B cell (primary cell): Measurements from ENCODE around the gene CNKSR3. TPM values are rescaled to one million over a fixed set of nuclear protein-coding genes. Genes with fewer than 3 reads are reported as not detected.

Experiments used
- ATAC-seq: fragments of 200-7000 bp; cut with Tn5 transposase; one replicate; pipeline ENCODE4 v1.10.0; 2021; ENCODE audit warnings: low read depth, mild to moderate bottlenecking, moderate number of reproducible peaks, moderate library complexity
- CTCF ChIA-PET: fragments of 350-600 bp; sonication (Branson Sonifier 250); formaldehyde crosslinking; loops from one replicate; lab custom pipeline; 2021; ENCODE audit warnings: antibody characterized with exemption, inconsistent platforms; lab: Charles Lee
- POLR2A ChIA-PET: fragments of 350-600 bp; sonication (Branson Sonifier 250); formaldehyde crosslinking; loops from one replicate; lab custom pipeline; 2021; ENCODE audit warnings: antibody characterized with exemption; lab: Charles Lee
- DNase-seq: peaks from one replicate; pipeline ENCODE4 v3.0.0; 2013
- H2AFZ ChIP-seq: 2 replicates; pipeline ENCODE4 v1.6.1; 2012; ENCODE audit warnings: mild to moderate bottlenecking, low read depth, low read length; ENCODE audit not compliant: insufficient read depth, poor library complexity, severe bottlenecking
- H3K27ac ChIP-seq, 2 donors: 1 replicate in 1 of 2; 2 replicates in 1 of 2; pipeline ENCODE4 v1.5.1; 2012 to 2013; ENCODE audit warnings: low read length in 2 of 2, mild to moderate bottlenecking in 2 of 2, moderate library complexity in 1 of 2
- H3K27me3 ChIP-seq, 4 experiments: fragments of 200-600 bp in 1 of 4; sonication (generic) in 1 of 4; replicated peaks in 1 of 4; 1 replicate in 2 of 4; 2 replicates in 2 of 4; pipeline versions ENCODE4 v1.6.1 to v1.7.0; 2013 to 2016; ENCODE audit warnings: low read length in 3 of 4, mild to moderate bottlenecking in 2 of 4, mixed read lengths in 1 of 4, moderate library complexity in 1 of 4; ENCODE audit not compliant: insufficient read depth in 4 of 4, control insufficient read depth in 3 of 4; ENCODE audit errors: control extremely low read depth in 1 of 4
- H3K36me3 ChIP-seq, 2 experiments: replicated peaks in 1 of 2; 1 replicate in 1 of 2; 2 replicates in 1 of 2; pipeline versions ENCODE4 v1.6.1 to v1.7.1; 2013; ENCODE audit warnings: low read length in 1 of 2; ENCODE audit not compliant: insufficient read depth in 2 of 2, control insufficient read depth in 1 of 2; ENCODE audit errors: control extremely low read depth in 1 of 2, extremely low read depth in 1 of 2
- H3K4me1 ChIP-seq, 2 donors: fragments of 200-600 bp in 1 of 2; sonication (generic) in 1 of 2; 1 replicate in 1 of 2; 2 replicates in 1 of 2; pipeline versions ENCODE4 v1.5.1 to v1.6.1; 2013 to 2017; ENCODE audit warnings: low read length in 2 of 2; ENCODE audit not compliant: control insufficient read depth in 2 of 2, insufficient read depth in 2 of 2
- H3K4me2 ChIP-seq: replicated peaks from 2 replicates; pipeline ENCODE3; 2012; ENCODE audit warnings: mild to moderate bottlenecking, low read depth, low read length; ENCODE audit not compliant: poor library complexity, severe bottlenecking
- H3K4me3 ChIP-seq, 5 experiments: fragments of 200-600 bp in 1 of 5; sonication (generic) in 1 of 5; 1 replicate in 3 of 5; 2 replicates in 2 of 5; pipeline versions ENCODE4 v1.5.1 to v1.7.0; 2011 to 2016; ENCODE audit warnings: low read length in 4 of 5, mild to moderate bottlenecking in 4 of 5, low read depth in 2 of 5, control low read depth in 1 of 5, moderate library complexity in 1 of 5; ENCODE audit not compliant: insufficient read depth in 1 of 5; ENCODE audit errors: control extremely low read depth in 1 of 5, extremely low read depth in 1 of 5
- H3K79me2 ChIP-seq: fragments of 200-600 bp; sonication (generic); one replicate; pipeline ENCODE4 v1.6.0; 2016; ENCODE audit warnings: low read length; ENCODE audit not compliant: control insufficient read depth, insufficient read depth
- H3K9ac ChIP-seq: fragments of 200-600 bp; sonication (generic); 2 replicates; pipeline ENCODE4 v1.6.1; 2017; ENCODE audit warnings: mild to moderate bottlenecking, low read length, moderate library complexity
- H3K9me3 ChIP-seq, 3 donors: one replicate each; pipeline versions ENCODE4 v1.6.1 to v1.7.1; 2013; ENCODE audit warnings: low read length in 2 of 3; ENCODE audit not compliant: control insufficient read depth in 2 of 3, insufficient read depth in 1 of 3; ENCODE audit errors: control extremely low read depth in 1 of 3
- H4K20me1 ChIP-seq: 2 replicates; pipeline ENCODE4 v1.6.0; 2012; ENCODE audit warnings: mild to moderate bottlenecking, low read length; ENCODE audit not compliant: insufficient read depth, control insufficient read depth, poor library complexity, severe bottlenecking
- H3K27ac Mint-ChIP-seq: one replicate; pipeline ENCODE4 v1.8.0; 2021; ENCODE audit warnings: mixed read lengths
- H3K27me3 Mint-ChIP-seq: one replicate; pipeline ENCODE4 v1.8.0; 2021; ENCODE audit warnings: mixed read lengths
- H3K4me1 Mint-ChIP-seq: one replicate; pipeline ENCODE4 v1.8.0; 2021; ENCODE audit warnings: mixed read lengths
- H3K4me3 Mint-ChIP-seq: one replicate; pipeline ENCODE4 v1.8.0; 2021; ENCODE audit warnings: mixed read lengths
- H3K9me3 Mint-ChIP-seq: one replicate; pipeline ENCODE4 v1.8.0; 2022; ENCODE audit warnings: mixed read lengths; ENCODE audit not compliant: insufficient read depth
- CTCF ChIP-seq: fragments of 200-600 bp; IDR thresholded peaks from one replicate; pipeline ENCODE4 v1.8.0; 2022; ENCODE audit warnings: antibody characterized with exemption, mild to moderate bottlenecking
- EZH2 ChIP-seq: IDR thresholded peaks from 2 replicates; pipeline ENCODE4 v1.6.1; 2012; ENCODE audit warnings: borderline replicate concordance, low read depth, mild to moderate bottlenecking, moderate library complexity, low read length; ENCODE audit not compliant: insufficient read depth, poor library complexity, severe bottlenecking
- WGBS: methylation state at CpG from one replicate; pipeline ENCODE4 v1.1.5; 2013; ENCODE audit warnings: missing lambda C conversion rate; ENCODE audit not compliant: insufficient coverage; 5-methylcytosine and 5-hydroxymethylcytosine counted together
- intact Hi-C: fragments of 100-400 bp; cut with micrococcal nuclease; formaldehyde crosslinking; loops from one replicate; pipeline ENCODE4 v1.10.0; 2022
- polyA plus RNA-seq: library from polyadenylated mRNA; depleted of rRNA; stranded (reverse); fragments of >200 nt; gene quantifications from 2 replicates; pipeline ENCODE4 v1.2.3, GENCODE V29; 2012
- total RNA-seq, 2 donors: library from RNA; stranded (reverse); fragments of 120-200 nt in 1 of 2; gene quantifications; 1 replicate in 1 of 2; 2 replicates in 1 of 2; pipeline versions ENCODE4 v1.2.3 to v1.2.4, GENCODE V29; 2013 to 2022

The CNKSR3 gene
- total and polyA plus RNA-seq, 2 donors (not counting 1 experiment from before 2014, with no cell fraction given) = not detected

GRCh38 chr6:154537511-154538325 lies 27.2 kb upstream of the CNKSR3 start:
- ATAC-seq = no peak
- H3K4me3 ChIP-seq = no peak overlapping the region
- H4K20me1 ChIP-seq = no peaks in the 10 kb centered on the region
- no peak overlapping the region for H3K9ac ChIP-seq
- Mint-ChIP-seq H3K9me3 (no peaks in the 10 kb centered on the region), H3K4me1 (no peaks in the 10 kb centered on the region), H3K4me3 (no peak overlapping the region), H3K27me3 (peaks cover 3% of the 10 kb centered on the region), H3K27ac (no peak overlapping the region)
- H3K4me1 ChIP-seq = no peaks in the 10 kb centered on the region
- CTCF ChIA-PET = no interaction called here
- 93% methylated on average over 3 of the region's 13 CpGs for WGBS
- POLR2A ChIA-PET = no interaction called here
- no peak overlapping the region for H3K4me2 ChIP-seq
- H3K79me2 ChIP-seq = no peaks in the 10 kb centered on the region
- peaks cover 0 to 3% (median 0%) of the 10 kb centered on the region in 4 experiments for H3K27me3 ChIP-seq
- H2AFZ ChIP-seq = no peak overlapping the region
- H3K9me3 ChIP-seq = no peaks in the 10 kb centered on the region
- intact Hi-C loops = no loop called here
- no peak overlapping the region for H3K27ac ChIP-seq
- TF ChIP-seq EZH2 = no peak
- no peak for TF ChIP-seq CTCF
- no peaks in the 10 kb centered on the region for H3K36me3 ChIP-seq
- no peak for DNase-seq

- DNase-seq (no peak), ATAC-seq (no peak)
- H3K4me1 ChIP-seq = no peaks in the 10 kb centered on the region
- CTCF ChIA-PET = no interaction called here
- Mint-ChIP-seq H3K4me1 (no peaks in the 10 kb centered on the region), H3K9me3 (no peaks in the 10 kb centered on the region), H3K4me3 (no peak overlapping the region), H3K27ac (no peak overlapping the region), H3K27me3 (peaks cover 3% of the 10 kb centered on the region)
- no peaks in the 10 kb centered on the region for H3K36me3 ChIP-seq
- POLR2A ChIA-PET = no interaction called here
- WGBS = 90% methylated on average over 2 of the region's 3 CpGs
- no peak overlapping the region for H2AFZ ChIP-seq
- no peak overlapping the region for H3K4me2 ChIP-seq
- no peak overlapping the region for H3K9ac ChIP-seq
- no peaks in the 10 kb centered on the region for H4K20me1 ChIP-seq
- H3K9me3 ChIP-seq = no peaks in the 10 kb centered on the region
- no peak overlapping the region for H3K4me3 ChIP-seq
- H3K27ac ChIP-seq = no peak overlapping the region
- H3K79me2 ChIP-seq = no peaks in the 10 kb centered on the region
- peaks cover 0 to 3% (median 0%) of the 10 kb centered on the region in 4 experiments for H3K27me3 ChIP-seq
- intact Hi-C loops = no loop called here
- TF ChIP-seq EZH2 = no peak
Observed at GRCh38 chr6:154536999-154537398, 26.5 kb upstream of the CNKSR3 start.
